WTC11 (cell line): ENCODE results near the gene EVA1A. TPM values are rescaled to one million over a fixed set of nuclear protein-coding genes. Genes with fewer than 3 reads are reported as not detected.

Source experiments
- ATAC-seq: fragments of 200-7000 bp; cut with Tn5 transposase; 2 replicates; pipeline ENCODE4 v1.10.0; 2021; ENCODE audit warnings: mild to moderate bottlenecking, moderate library complexity
- CTCF ChIA-PET: fragments of 300-600 bp; sonication (Branson Sonifier 250); formaldehyde crosslinking; loops from one replicate; lab custom pipeline; 2021; ENCODE audit warnings: antibody characterized with exemption; lab: Charles Lee
- POLR2A ChIA-PET: fragments of 350-600 bp; sonication (Branson Sonifier 250); formaldehyde crosslinking; loops from one replicate; lab custom pipeline; 2021; ENCODE audit warnings: antibody characterized with exemption; lab: Charles Lee
- DNase-seq: peaks from one replicate; pipeline ENCODE4 v3.0.0; 2021; ENCODE audit warnings: low spot score
- H3K27ac Mint-ChIP-seq: 2 replicates; pipeline ENCODE4 v1.8.0; 2021; ENCODE audit warnings: mixed read lengths
- H3K27me3 Mint-ChIP-seq: 2 replicates; pipeline ENCODE4 v1.8.0; 2021; ENCODE audit warnings: low read depth, mild to moderate bottlenecking, moderate library complexity, mixed read lengths
- H3K36me3 Mint-ChIP-seq: 2 replicates; pipeline ENCODE4 v1.8.0; 2021; ENCODE audit warnings: mixed read lengths
- H3K4me1 Mint-ChIP-seq: 2 replicates; pipeline ENCODE4 v1.8.0; 2022; ENCODE audit warnings: mixed read lengths
- H3K4me3 Mint-ChIP-seq: 2 replicates; pipeline ENCODE4 v1.8.0; 2021; ENCODE audit warnings: mild to moderate bottlenecking, moderate library complexity, mixed read lengths
- H3K9me3 Mint-ChIP-seq: 2 replicates; pipeline ENCODE4 v1.8.0; 2021; ENCODE audit warnings: mixed read lengths
- ATF1 ChIP-seq: sonication (generic); formaldehyde crosslinking; IDR thresholded peaks from 2 replicates; pipeline ENCODE4 v1.8.1; 2023; ENCODE audit warnings: mild to moderate bottlenecking, moderate library complexity, missing genetic modification reagents
- ELF4 ChIP-seq: sonication (generic); formaldehyde crosslinking; IDR thresholded peaks from 2 replicates; pipeline ENCODE4 v1.8.1; 2022; ENCODE audit warnings: low read depth, mild to moderate bottlenecking, moderate library complexity, missing genetic modification reagents
- HMGA2 ChIP-seq: fragments of 250-450 bp; sonication (Bioruptor Pico); IDR thresholded peaks from 2 replicates; pipeline ENCODE4 v1.4.0; 2021; ENCODE audit warnings: mild to moderate bottlenecking, moderate library complexity
- JAZF1 ChIP-seq: fragments of 250-450 bp; sonication (Bioruptor Pico); IDR thresholded peaks from 2 replicates; pipeline ENCODE4 v1.9.0; 2021; ENCODE audit warnings: moderate library complexity, mild to moderate bottlenecking, inconsistent platforms
- JUN ChIP-seq: sonication (generic); formaldehyde crosslinking; IDR thresholded peaks from 2 replicates; pipeline ENCODE4 v1.8.0; 2023; ENCODE audit warnings: mild to moderate bottlenecking, missing genetic modification reagents
- MYBL2 ChIP-seq: sonication (generic); formaldehyde crosslinking; IDR thresholded peaks from 2 replicates; pipeline ENCODE4 v1.8.1; 2023; ENCODE audit warnings: mild to moderate bottlenecking, moderate library complexity, missing genetic modification reagents
- NR3C1 ChIP-seq: sonication (generic); formaldehyde crosslinking; conservative IDR thresholded peaks from 2 replicates; pipeline ENCODE4 v1.8.1; 2023; ENCODE audit warnings: low read depth, mild to moderate bottlenecking, missing genetic modification reagents
- OVOL2 ChIP-seq: fragments of 250-450 bp; sonication (Bioruptor Pico); IDR thresholded peaks from 2 replicates; pipeline ENCODE4 v1.9.0; 2021; ENCODE audit warnings: mild to moderate bottlenecking, borderline replicate concordance
- PRRX2 ChIP-seq: fragments of 250-450 bp; sonication (Bioruptor Pico); IDR thresholded peaks from 2 replicates; pipeline ENCODE4 v1.8.0; 2021; ENCODE audit warnings: mild to moderate bottlenecking
- RELA ChIP-seq: sonication (generic); formaldehyde crosslinking; IDR thresholded peaks from 2 replicates; pipeline ENCODE4 v1.8.1; 2022; ENCODE audit warnings: missing genetic modification reagents, mild to moderate bottlenecking, borderline replicate concordance
- SMAD3 ChIP-seq: sonication (generic); formaldehyde crosslinking; IDR thresholded peaks from 2 replicates; pipeline ENCODE4 v1.8.0; 2022; ENCODE audit warnings: missing genetic modification reagents, mild to moderate bottlenecking, borderline replicate concordance
- SMAD4 ChIP-seq: sonication (generic); formaldehyde crosslinking; IDR thresholded peaks from 2 replicates; pipeline ENCODE4 v1.8.0; 2022; ENCODE audit warnings: mild to moderate bottlenecking, missing genetic modification reagents
- ZMAT4 ChIP-seq: fragments of 250-450 bp; sonication (Bioruptor Pico); IDR thresholded peaks from 2 replicates; pipeline ENCODE4 v1.9.0; 2021; ENCODE audit warnings: mild to moderate bottlenecking
- ZNF138 ChIP-seq: sonication (generic); formaldehyde crosslinking; conservative IDR thresholded peaks from 2 replicates; pipeline ENCODE4 v1.8.1; 2022; ENCODE audit warnings: mild to moderate bottlenecking, moderate library complexity, missing genetic modification reagents
- ZNF263 ChIP-seq: sonication (generic); formaldehyde crosslinking; IDR thresholded peaks from 2 replicates; pipeline ENCODE4 v1.8.1; 2022; ENCODE audit warnings: low read depth, mild to moderate bottlenecking, moderate library complexity, missing genetic modification reagents
- ZNF317 ChIP-seq: sonication (generic); formaldehyde crosslinking; IDR thresholded peaks from 2 replicates; pipeline ENCODE4 v1.8.1; 2023; ENCODE audit warnings: low read depth, mild to moderate bottlenecking, moderate library complexity, missing genetic modification reagents, borderline replicate concordance
- ZNF396 ChIP-seq: fragments of 250-450 bp; sonication (Bioruptor Pico); IDR thresholded peaks from 2 replicates; pipeline ENCODE4 v1.8.0; 2021; ENCODE audit warnings: mild to moderate bottlenecking, moderate library complexity, borderline replicate concordance
- ZNF423 ChIP-seq: fragments of 250-450 bp; sonication (Bioruptor Pico); IDR thresholded peaks from 2 replicates; pipeline ENCODE4 v2.1.2; 2022; ENCODE audit warnings: mild to moderate bottlenecking, moderate library complexity
- total RNA-seq: library from RNA; stranded (reverse); gene quantifications from 3 replicates; pipeline ENCODE4 v1.2.3, GENCODE V29; 2021
- TF ChIP-seq, protein P1 (sequence below): sonication (generic); formaldehyde crosslinking; IDR thresholded peaks from 2 replicates; pipeline ENCODE4 v1.8.1; 2022; ENCODE audit warnings: mild to moderate bottlenecking, missing genetic modification reagents, moderate library complexity, borderline replicate concordance
- TF ChIP-seq, protein P2 (sequence below): sonication (generic); formaldehyde crosslinking; IDR thresholded peaks from 2 replicates; pipeline ENCODE4 v1.8.0; 2022; ENCODE audit warnings: mild to moderate bottlenecking, missing genetic modification reagents
- TF ChIP-seq, protein P3 (sequence below): sonication (generic); formaldehyde crosslinking; IDR thresholded peaks from 2 replicates; pipeline ENCODE4 v1.8.1; 2022; ENCODE audit warnings: low read depth, missing genetic modification reagents, borderline replicate concordance

Gene EVA1A
- total RNA-seq, 1 experiment from 2014 or later = 4.1 TPM

DNA sequence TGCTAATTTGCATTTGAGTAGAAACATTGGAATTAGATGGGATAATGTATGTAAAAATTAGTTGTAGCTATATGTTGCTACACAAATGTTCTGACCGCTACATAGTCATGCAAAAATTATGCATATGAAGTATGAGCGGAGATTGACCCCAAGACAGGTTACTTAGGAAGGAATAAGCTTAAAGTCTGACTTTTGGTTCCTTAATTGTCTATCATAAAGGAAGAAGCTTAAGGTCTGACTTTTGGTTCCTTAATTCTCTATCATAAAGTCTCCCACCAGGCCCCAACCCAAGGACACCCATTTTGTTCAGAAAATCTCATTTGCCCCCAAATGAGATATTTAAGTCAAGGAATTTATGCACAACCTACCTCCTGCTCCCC lies 106.5 kb downstream of the EVA1A start:
- H3K4me1 Mint-ChIP-seq = peaks cover 29% of the 10 kb centered on the region
- POLR2A ChIA-PET = no interaction called here
- H3K36me3 Mint-ChIP-seq = peaks cover 6% of the 10 kb centered on the region
- H3K4me3 Mint-ChIP-seq = no peak overlapping the region
- CTCF ChIA-PET = interaction anchor here (1.4 kb wide), 1 partner anchor 9 kb away, joined by 3 read pairs; no protein-coding TSS in a partner anchor
- ATAC-seq = no peak
- DNase-seq = no peak
- H3K27ac Mint-ChIP-seq = no peak overlapping the region
- no peaks in the 10 kb centered on the region; the same call in 1 of the 2 replicates for H3K27me3 Mint-ChIP-seq
- TF ChIP-seq, protein P1, sequence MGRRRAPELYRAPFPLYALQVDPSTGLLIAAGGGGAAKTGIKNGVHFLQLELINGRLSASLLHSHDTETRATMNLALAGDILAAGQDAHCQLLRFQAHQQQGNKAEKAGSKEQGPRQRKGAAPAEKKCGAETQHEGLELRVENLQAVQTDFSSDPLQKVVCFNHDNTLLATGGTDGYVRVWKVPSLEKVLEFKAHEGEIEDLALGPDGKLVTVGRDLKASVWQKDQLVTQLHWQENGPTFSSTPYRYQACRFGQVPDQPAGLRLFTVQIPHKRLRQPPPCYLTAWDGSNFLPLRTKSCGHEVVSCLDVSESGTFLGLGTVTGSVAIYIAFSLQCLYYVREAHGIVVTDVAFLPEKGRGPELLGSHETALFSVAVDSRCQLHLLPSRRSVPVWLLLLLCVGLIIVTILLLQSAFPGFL (CRISPR knock-in tag) = no peak
- TF ChIP-seq SMAD3 (no peak), JUN (no peak), ZNF423 (CRISPR knock-in tag) (no peak), NR3C1 (CRISPR knock-in tag) (no peak), JAZF1 (CRISPR knock-in tag) (no peak), MYBL2 (no peak), HMGA2 (CRISPR knock-in tag) (no peak), ZMAT4 (CRISPR knock-in tag) (no peak), RELA (no peak), PRRX2 (CRISPR knock-in tag) (no peak), ATF1 (no peak), SMAD4 (CRISPR knock-in tag) (no peak), ZNF263 (CRISPR knock-in tag) (no peak), ZNF396 (no peak), ELF4 (CRISPR knock-in tag) (no peak)
- peaks cover 14% of the 10 kb centered on the region for H3K9me3 Mint-ChIP-seq

GRCh38 chr2:75453384-75454240 lies 107.1 kb downstream of the EVA1A start:
- CTCF ChIA-PET = interaction anchor here (1.1 to 1.4 kb wide), 2 partner anchors 9 to 10 kb away, joined by 3 to 4 read pairs; no protein-coding TSS in a partner anchor

GRCh38 chr2:75450068-75450467 lies 110.7 kb downstream of the EVA1A start:
- DNase-seq (no peak), ATAC-seq (no peak)
- CTCF ChIA-PET = no interaction called here

More at GRCh38 chr2:75453384-75454240, 107.1 kb downstream of the EVA1A start:
- Mint-ChIP-seq H3K4me3 (no peak overlapping the region), H3K36me3 (peaks cover 12% of the 10 kb centered on the region), H3K9me3 (peaks cover 19% of the 10 kb centered on the region), H3K4me1 (peaks cover 29% of the 10 kb centered on the region), H3K27ac (no peak overlapping the region), H3K27me3 (no peaks in the 10 kb centered on the region; the same call in 1 of the 2 replicates)
- ATAC-seq (no peak), DNase-seq (no peak)
- POLR2A ChIA-PET = no interaction called here
- TF ChIP-seq, protein P2, sequence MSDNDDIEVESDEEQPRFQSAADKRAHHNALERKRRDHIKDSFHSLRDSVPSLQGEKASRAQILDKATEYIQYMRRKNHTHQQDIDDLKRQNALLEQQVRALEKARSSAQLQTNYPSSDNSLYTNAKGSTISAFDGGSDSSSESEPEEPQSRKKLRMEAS = no peak

More at GRCh38 chr2:75450068-75450467, 110.7 kb downstream of the EVA1A start:
- no peak for TF ChIP-seq OVOL2
- TF ChIP-seq ZNF138 = no peak
- TF ChIP-seq, protein P3, sequence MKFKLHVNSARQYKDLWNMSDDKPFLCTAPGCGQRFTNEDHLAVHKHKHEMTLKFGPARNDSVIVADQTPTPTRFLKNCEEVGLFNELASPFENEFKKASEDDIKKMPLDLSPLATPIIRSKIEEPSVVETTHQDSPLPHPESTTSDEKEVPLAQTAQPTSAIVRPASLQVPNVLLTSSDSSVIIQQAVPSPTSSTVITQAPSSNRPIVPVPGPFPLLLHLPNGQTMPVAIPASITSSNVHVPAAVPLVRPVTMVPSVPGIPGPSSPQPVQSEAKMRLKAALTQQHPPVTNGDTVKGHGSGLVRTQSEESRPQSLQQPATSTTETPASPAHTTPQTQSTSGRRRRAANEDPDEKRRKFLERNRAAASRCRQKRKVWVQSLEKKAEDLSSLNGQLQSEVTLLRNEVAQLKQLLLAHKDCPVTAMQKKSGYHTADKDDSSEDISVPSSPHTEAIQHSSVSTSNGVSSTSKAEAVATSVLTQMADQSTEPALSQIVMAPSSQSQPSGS (CRISPR knock-in tag) = no peak
- no peak for TF ChIP-seq ZNF423 (CRISPR knock-in tag)
- TF ChIP-seq ZNF317 (CRISPR knock-in tag) = peak; percentile 80
- Mint-ChIP-seq H3K9me3 (peaks cover 14% of the 10 kb centered on the region), H3K27ac (no peak overlapping the region), H3K36me3 (peaks cover 15% of the 10 kb centered on the region), H3K4me1 (peaks cover 16% of the 10 kb centered on the region), H3K27me3 (no peaks in the 10 kb centered on the region; the same call in 1 of the 2 replicates), H3K4me3 (no peak overlapping the region)
- POLR2A ChIA-PET = no interaction called here
